Common myeloid progenitor, CD34-positive (primary cell): Measurements from ENCODE around the gene MBOAT2.

Experiments
- CTCF ChIA-PET: fragments of 350-600 bp; sonication (Branson Sonifier 250); formaldehyde crosslinking; loops from one replicate; lab custom pipeline; 2021; ENCODE audit warnings: antibody characterized with exemption; lab: Charles Lee
- POLR2A ChIA-PET: fragments of 350-600 bp; sonication (Branson Sonifier 250); formaldehyde crosslinking; loops from one replicate; lab custom pipeline; 2021; ENCODE audit warnings: antibody characterized with exemption; lab: Charles Lee
- DNase-seq, 3 donors: peaks; one replicate each; pipeline versions ENCODE4 v3.0.0 to v3.0.0-alpha.2; 2013
- H3K27ac ChIP-seq, 2 experiments: 1 replicate in 1 of 2; 2 replicates in 1 of 2; pipeline ENCODE4 v1.7.0; 2013; ENCODE audit warnings: inconsistent platforms in 2 of 2, low read length in 2 of 2, mild to moderate bottlenecking in 2 of 2, low read depth in 1 of 2, moderate library complexity in 1 of 2; ENCODE audit not compliant: severe bottlenecking in 2 of 2, insufficient read depth in 1 of 2, poor library complexity in 1 of 2
- H3K27me3 ChIP-seq, 5 experiments: replicated peaks in 2 of 5; 1 replicate in 3 of 5; 2 replicates in 2 of 5; pipeline versions ENCODE4 v1.6.1 to v1.7.0; 2013; ENCODE audit warnings: low read length in 4 of 5, mild to moderate bottlenecking in 2 of 5, moderate library complexity in 2 of 5, inconsistent platforms in 1 of 5; ENCODE audit not compliant: insufficient read depth in 5 of 5, control insufficient read depth in 4 of 5
- H3K36me3 ChIP-seq, 4 experiments: 1 replicate in 2 of 4; 2 replicates in 2 of 4; pipeline versions ENCODE4 v1.6.1 to v1.7.0; 2013; ENCODE audit warnings: low read length in 3 of 4, control low read depth in 1 of 4, mild to moderate bottlenecking in 1 of 4; ENCODE audit not compliant: control insufficient read depth in 4 of 4, insufficient read depth in 4 of 4
- H3K4me1 ChIP-seq, 4 experiments: 1 replicate in 3 of 4; 2 replicates in 1 of 4; pipeline versions ENCODE4 v1.6.1 to v1.7.1; 2013; ENCODE audit warnings: low read length in 3 of 4, mild to moderate bottlenecking in 3 of 4, control low read depth in 1 of 4, inconsistent platforms in 1 of 4, moderate library complexity in 1 of 4; ENCODE audit not compliant: control insufficient read depth in 4 of 4, insufficient read depth in 4 of 4; ENCODE audit errors: control extremely low read depth in 1 of 4
- H3K4me3 ChIP-seq, 7 experiments: 1 replicate in 4 of 7; 2 replicates in 3 of 7; pipeline versions ENCODE4 v1.5.1 to v1.7.0; 2013; ENCODE audit warnings: mild to moderate bottlenecking in 7 of 7, low read length in 6 of 7, moderate library complexity in 6 of 7, inconsistent platforms in 2 of 7, low read depth in 2 of 7, control low read depth in 1 of 7; ENCODE audit not compliant: insufficient read depth in 4 of 7, control insufficient read depth in 1 of 7; ENCODE audit errors: extremely low read depth in 1 of 7
- H3K9me3 ChIP-seq, 5 experiments: 1 replicate in 4 of 5; 2 replicates in 1 of 5; pipeline versions ENCODE4 v1.6.1 to v1.7.1; 2013; ENCODE audit warnings: low read length in 4 of 5, mild to moderate bottlenecking in 2 of 5, inconsistent platforms in 1 of 5, low read depth in 1 of 5, moderate library complexity in 1 of 5; ENCODE audit not compliant: control insufficient read depth in 4 of 5, insufficient read depth in 2 of 5; ENCODE audit errors: control extremely low read depth in 1 of 5
- WGBS: methylation state at CpG from one replicate; pipeline ENCODE4 v1.1.5; 2013; ENCODE audit not compliant: insufficient coverage; 5-methylcytosine and 5-hydroxymethylcytosine counted together

MBOAT2 gene

GRCh38 chr2:8806885-8807704, 196.4 kb downstream of the MBOAT2 start:
- Histone ChIP-seq H3K27ac (no peak overlapping the region), H3K4me3 (no peak overlapping the region), H3K4me1 (no peaks in the 10 kb centered on the region), H3K36me3 (peaks cover 24 to 72% (median 55%) of the 10 kb centered on the region in 4 experiments), H3K27me3 (no peaks in the 10 kb centered on the region), H3K9me3 (no peaks in the 10 kb centered on the region)
- WGBS, result 100% methylated on average over 4 of the region's 6 CpGs
- ChIA-PET CTCF (no interaction called here), POLR2A (no interaction called here)
- DNase-seq, result no peak

- ChIA-PET CTCF (interaction anchor here (0.8 to 0.9 kb wide), 2 partner anchors 21 to 180 kb away, joined by 3 read pairs; no protein-coding TSS in a partner anchor), POLR2A (no interaction called here)
These were observed 197.9 kb downstream of the MBOAT2 start for GRCh38 chr2:8805278-8806210.

DNA sequence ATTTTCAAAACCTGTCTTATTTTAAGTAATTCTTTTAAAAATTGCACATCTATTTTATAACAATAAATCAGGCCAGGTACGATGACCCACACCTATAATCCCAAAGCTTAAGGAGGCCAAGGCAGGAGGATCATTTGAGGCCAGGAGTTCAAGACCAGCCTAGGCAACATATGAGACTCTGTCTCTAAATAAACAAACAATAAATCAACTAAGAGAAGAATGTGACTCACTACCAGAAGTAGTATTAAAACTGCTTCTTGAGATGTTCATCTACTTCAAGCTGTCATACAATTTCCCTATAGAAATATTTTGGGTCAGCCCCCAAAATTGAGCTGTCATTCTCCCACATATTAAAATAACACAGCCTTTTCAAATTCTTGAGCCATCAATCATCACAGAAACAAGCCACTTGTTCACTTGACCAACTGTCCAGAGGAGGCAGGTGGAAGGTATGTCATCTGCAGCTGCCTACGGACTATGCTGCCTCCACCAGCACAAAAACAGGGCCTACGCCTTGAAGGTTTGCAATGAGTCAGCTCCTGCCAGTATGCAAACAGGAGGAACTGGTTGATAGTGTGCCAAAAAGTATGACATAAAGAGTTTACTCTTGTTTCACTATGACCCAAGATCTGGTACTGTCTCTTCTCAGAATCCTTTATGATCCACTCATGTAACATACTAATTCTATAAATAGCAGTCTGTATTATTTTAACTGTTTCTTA, 199.7 kb downstream of the MBOAT2 start:
- POLR2A ChIA-PET, result no interaction called here
- H3K4me1 ChIP-seq, result no peaks in the 10 kb centered on the region
- no peaks in the 10 kb centered on the region for H3K27me3 ChIP-seq
- H3K27ac ChIP-seq, result no peak overlapping the region
- peak; percentile 1 to 62 (median 57) for DNase-seq
- CTCF ChIA-PET, result no interaction called here
- no peaks in the 10 kb centered on the region for H3K9me3 ChIP-seq
- 100% methylated on average over 2 of the region's 3 CpGs for WGBS
- peaks cover 25 to 67% (median 53%) of the 10 kb centered on the region in 4 experiments for H3K36me3 ChIP-seq
- H3K4me3 ChIP-seq, result no peak overlapping the region

More at GRCh38 chr2:8805278-8806210, 197.9 kb downstream of the MBOAT2 start:
- Histone ChIP-seq H3K4me3 (no peak overlapping the region), H3K9me3 (no peaks in the 10 kb centered on the region), H3K27ac (no peak overlapping the region), H3K27me3 (no peaks in the 10 kb centered on the region), H3K4me1 (no peaks in the 10 kb centered on the region), H3K36me3 (peaks cover 32 to 72% (median 59%) of the 10 kb centered on the region in 4 experiments)
- peak in 1 of 3 donors; percentile 6 for DNase-seq
- 100% methylated on average over 5 of the region's 6 CpGs for WGBS

DNA sequence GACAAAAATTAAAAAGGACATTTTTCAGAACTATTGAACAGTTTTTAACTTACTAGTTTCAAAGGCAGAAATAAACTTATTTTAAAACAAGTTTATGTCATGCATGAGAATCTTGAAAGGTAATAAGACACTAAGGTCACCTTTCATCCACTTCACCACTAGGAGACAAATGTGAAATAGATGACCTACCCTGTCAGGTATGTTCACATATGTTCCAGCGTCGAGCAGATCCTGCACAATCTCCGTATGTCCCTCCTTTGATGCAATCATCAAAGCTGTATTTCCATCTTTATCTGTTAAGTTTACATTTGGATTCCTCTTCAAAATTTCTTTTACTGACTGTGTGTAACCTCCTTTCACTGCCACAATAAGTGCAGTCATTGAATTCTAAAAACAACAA, 200.7 kb downstream of the MBOAT2 start:
- DNase-seq, result no peak
- ChIA-PET CTCF (no interaction called here), POLR2A (no interaction called here)
- Histone ChIP-seq H3K4me3 (no peak overlapping the region), H3K27ac (no peak overlapping the region), H3K27me3 (no peaks in the 10 kb centered on the region), H3K4me1 (no peaks in the 10 kb centered on the region), H3K9me3 (no peaks in the 10 kb centered on the region), H3K36me3 (peaks cover 27 to 67% (median 50%) of the 10 kb centered on the region in 4 experiments)
- WGBS, result 100% methylated on average over 3 of the region's 3 CpGs
